Measurements from ENCODE around the gene SPTB. TPM values are rescaled to one million over a fixed set of nuclear protein-coding genes. Genes with fewer than 3 reads are reported as not detected.

The SPTB gene
- total and polyA plus RNA-seq, 8 donors: 2.2 to 4.7 (median 3.3) TPM

DNA sequence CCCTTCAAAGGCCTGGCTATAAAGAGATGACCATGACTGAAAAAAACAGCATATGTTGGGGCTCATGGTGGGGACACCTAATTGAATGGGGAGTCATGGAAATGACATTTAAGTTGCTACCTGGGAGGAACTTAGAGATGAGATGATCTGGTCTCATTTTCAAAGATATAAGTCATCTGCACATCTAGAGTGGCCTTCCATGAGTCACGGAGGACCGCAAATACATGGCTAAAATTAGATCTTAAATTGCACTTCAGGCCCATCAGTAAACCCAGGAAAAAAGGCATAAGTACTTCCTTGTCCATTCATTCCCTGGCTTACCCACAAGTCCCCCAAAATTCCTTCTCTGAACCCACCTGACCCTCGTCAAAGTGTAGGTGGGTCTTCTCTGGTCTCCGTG is 53.4 kb downstream of the SPTB start:
- Histone ChIP-seq H3K36me3 (no peaks in the 10 kb centered on the region), H3K27me3 (peaks cover 0 to 10% of the 10 kb centered on the region in 2 donors), H3K9me3 (no peaks in the 10 kb centered on the region), H3K4me3 (no peak overlapping the region), H3K4me1 (peaks cover 0 to 16% of the 10 kb centered on the region in 2 donors), H3K27ac (no peak overlapping the region)
- TF ChIP-seq, protein P1, sequence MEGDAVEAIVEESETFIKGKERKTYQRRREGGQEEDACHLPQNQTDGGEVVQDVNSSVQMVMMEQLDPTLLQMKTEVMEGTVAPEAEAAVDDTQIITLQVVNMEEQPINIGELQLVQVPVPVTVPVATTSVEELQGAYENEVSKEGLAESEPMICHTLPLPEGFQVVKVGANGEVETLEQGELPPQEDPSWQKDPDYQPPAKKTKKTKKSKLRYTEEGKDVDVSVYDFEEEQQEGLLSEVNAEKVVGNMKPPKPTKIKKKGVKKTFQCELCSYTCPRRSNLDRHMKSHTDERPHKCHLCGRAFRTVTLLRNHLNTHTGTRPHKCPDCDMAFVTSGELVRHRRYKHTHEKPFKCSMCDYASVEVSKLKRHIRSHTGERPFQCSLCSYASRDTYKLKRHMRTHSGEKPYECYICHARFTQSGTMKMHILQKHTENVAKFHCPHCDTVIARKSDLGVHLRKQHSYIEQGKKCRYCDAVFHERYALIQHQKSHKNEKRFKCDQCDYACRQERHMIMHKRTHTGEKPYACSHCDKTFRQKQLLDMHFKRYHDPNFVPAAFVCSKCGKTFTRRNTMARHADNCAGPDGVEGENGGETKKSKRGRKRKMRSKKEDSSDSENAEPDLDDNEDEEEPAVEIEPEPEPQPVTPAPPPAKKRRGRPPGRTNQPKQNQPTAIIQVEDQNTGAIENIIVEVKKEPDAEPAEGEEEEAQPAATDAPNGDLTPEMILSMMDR (IDR thresholded peaks at IDR 0.05): no peak
- peak; percentile 27 for ATAC-seq
- no peak for DNase-seq
- intact Hi-C loops (cut with DNase I): no loop called here

DNA sequence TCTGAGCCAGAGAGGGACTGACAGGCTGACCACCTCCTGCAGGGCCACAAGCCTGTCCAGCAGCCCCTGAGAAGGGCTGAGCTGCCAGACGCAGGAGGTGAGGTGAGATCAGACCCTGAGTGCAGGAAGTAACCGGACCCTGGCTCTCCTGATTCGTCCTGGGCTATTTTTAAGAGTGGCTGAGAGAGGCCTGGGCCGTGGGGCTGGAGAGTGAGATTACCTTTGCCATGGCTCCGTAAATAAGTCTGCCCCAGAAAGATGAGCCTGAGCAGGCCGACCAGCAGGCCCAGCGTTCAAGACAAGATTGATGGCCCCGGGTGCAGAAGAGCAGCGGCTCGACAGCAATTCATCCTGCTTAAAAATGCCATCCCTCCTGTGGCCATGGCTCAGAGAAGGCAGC is 54.2 kb downstream of the SPTB start:
- TF ChIP-seq, protein P1 (IDR thresholded peaks at IDR 0.05): no peak
- Histone ChIP-seq H3K4me3 (no peak overlapping the region), H3K27me3 (peaks cover 0 to 10% of the 10 kb centered on the region in 2 donors), H3K4me1 (peaks cover 0 to 16% of the 10 kb centered on the region in 2 donors), H3K36me3 (no peaks in the 10 kb centered on the region), H3K9me3 (no peaks in the 10 kb centered on the region), H3K27ac (no peak overlapping the region)
- DNase-seq: no peak
- ATAC-seq: no peak
- intact Hi-C loops (cut with DNase I): no loop called here

DNA sequence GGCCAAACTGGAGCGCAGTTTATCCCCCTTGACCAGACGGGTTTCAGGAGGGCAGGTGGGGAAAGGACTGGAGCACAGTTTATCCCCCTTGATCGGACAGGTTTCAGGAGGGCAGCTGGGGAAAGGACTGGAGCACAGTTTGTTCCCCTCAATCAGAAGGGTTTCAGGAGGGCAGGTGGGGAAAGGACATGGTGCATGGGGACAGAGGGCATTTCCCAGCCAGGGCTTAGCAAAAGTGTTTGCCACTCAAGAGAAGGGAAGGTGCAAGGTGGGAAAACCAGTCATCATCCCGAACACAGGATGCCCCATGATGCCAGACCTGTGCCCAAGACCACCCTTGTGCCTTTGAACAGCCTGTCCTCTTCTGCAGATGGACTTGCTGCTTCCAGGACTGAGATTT is 54.7 kb downstream of the SPTB start:
- H3K27ac ChIP-seq: no peak overlapping the region

DNA sequence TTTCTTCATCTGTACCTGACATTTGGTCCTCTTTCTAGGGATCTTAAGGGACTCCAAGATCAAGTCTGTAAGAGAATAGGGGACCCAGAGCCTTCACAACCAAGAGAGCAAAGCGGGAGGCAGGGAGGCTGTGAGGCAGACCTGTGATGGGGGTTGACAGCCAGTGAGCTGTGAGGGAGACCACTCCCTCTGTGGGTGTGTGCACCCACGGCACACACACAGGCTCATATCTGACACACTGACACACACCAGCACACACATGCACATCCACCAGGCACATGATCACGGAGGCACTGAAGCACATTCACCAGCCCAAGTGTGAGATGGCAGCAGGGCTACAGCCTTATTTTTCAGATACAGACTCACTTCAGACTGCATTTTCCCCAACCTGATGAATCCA is 55.2 kb downstream of the SPTB start:
- H3K4me1 ChIP-seq: peaks cover 0 to 16% of the 10 kb centered on the region in 2 donors
- DNase-seq (no peak), ATAC-seq (no peak)
- H3K4me3 ChIP-seq: no peak overlapping the region
- H3K27me3 ChIP-seq: peaks cover 0 to 10% of the 10 kb centered on the region in 2 donors
- no peaks in the 10 kb centered on the region for H3K9me3 ChIP-seq
- H3K27ac ChIP-seq: no peak overlapping the region
- H3K36me3 ChIP-seq: no peaks in the 10 kb centered on the region
- intact Hi-C loops (cut with DNase I): no loop called here
- TF ChIP-seq, protein P1 (IDR thresholded peaks at IDR 0.05): no peak

More for the DNA sequence above, 54.7 kb downstream of the SPTB start:
- peaks cover 0 to 10% of the 10 kb centered on the region in 2 donors for H3K27me3 ChIP-seq
- ATAC-seq (no peak), DNase-seq (no peak)
- no peaks in the 10 kb centered on the region for H3K9me3 ChIP-seq
- H3K4me1 ChIP-seq: peaks cover 0 to 16% of the 10 kb centered on the region in 2 donors
- intact Hi-C loops (cut with DNase I): no loop called here
- no peaks in the 10 kb centered on the region for H3K36me3 ChIP-seq
- TF ChIP-seq, protein P1 (IDR thresholded peaks at IDR 0.05): no peak
- H3K4me3 ChIP-seq: no peak overlapping the region

DNA sequence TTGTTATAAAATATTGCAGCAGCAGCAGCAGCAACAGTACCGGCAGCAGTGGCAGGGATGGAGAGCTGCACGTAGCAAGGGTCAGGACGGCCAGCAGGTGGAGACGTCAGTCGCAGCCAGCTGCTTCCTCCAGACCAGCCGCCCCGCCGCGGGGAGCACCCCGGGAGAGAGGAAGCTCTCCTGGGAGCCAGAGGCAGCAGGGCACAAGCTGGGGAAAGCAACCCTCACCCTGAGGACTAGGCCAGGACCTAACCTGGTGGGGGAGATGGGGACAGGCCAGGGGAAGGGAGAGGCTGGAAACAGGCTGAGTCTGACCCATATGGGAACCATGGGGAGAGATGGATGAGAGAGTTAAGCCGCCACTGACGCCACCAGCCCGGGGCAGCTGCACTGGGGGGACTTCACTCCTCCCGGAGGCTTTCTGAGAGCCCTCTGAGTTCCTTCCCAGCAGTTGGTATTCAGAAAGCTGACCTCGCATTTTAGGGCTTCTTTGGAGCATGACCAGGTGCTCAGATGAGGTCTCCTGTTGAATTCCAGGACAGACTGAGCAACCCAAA is 56.3 kb downstream of the SPTB start:
- no peak overlapping the region for H3K27ac ChIP-seq
- DNase-seq: peak; percentile 28 to 95 (median 82)
- peak; percentile 97 for ATAC-seq

More for the DNA sequence above, 56.3 kb downstream of the SPTB start:
- Histone ChIP-seq H3K9me3 (no peaks in the 10 kb centered on the region), H3K4me1 (peaks cover 0 to 16% of the 10 kb centered on the region in 2 donors), H3K4me3 (no peak overlapping the region), H3K36me3 (no peaks in the 10 kb centered on the region), H3K27me3 (peaks cover 0 to 10% of the 10 kb centered on the region in 2 donors)
- intact Hi-C loops (cut with DNase I): no loop called here
- TF ChIP-seq, protein P1 (IDR thresholded peaks at IDR 0.05): peak; percentile 76
